Uterus (tissue), 4 donors: ENCODE data around the gene MCM5. TPM values are rescaled to one million over a fixed set of nuclear protein-coding genes. Genes with fewer than 3 reads are reported as not detected.

ENCODE experiments used
- DNase-seq, 2 donors: peaks; one replicate each; pipeline ENCODE4 v3.0.0-alpha.2; 2019 to 2020
- H3K27ac ChIP-seq, 2 donors: fragments of 200-600 bp; sonication (generic); 1 replicate in 1 of 2; 2 replicates in 1 of 2; pipeline ENCODE4 v1.5.1; 2016 to 2018
- H3K27me3 ChIP-seq, 2 donors: fragments of 200-600 bp; sonication (generic); one replicate each; pipeline ENCODE4 v1.5.1; 2018 to 2019; ENCODE audit warnings: control low read depth in 1 of 2
- H3K36me3 ChIP-seq, 2 donors: fragments of 200-600 bp; sonication (generic); one replicate each; pipeline ENCODE4 v1.5.1; 2019; ENCODE audit warnings: control low read depth in 1 of 2
- H3K4me1 ChIP-seq, 2 donors: fragments of 200-600 bp; sonication (generic); one replicate each; pipeline ENCODE4 v1.5.1; 2018 to 2019; ENCODE audit warnings: control low read depth in 1 of 2
- H3K4me3 ChIP-seq, 2 donors: fragments of 200-600 bp; sonication (generic); 1 replicate in 1 of 2; 2 replicates in 1 of 2; pipeline ENCODE4 v1.5.1; 2018 to 2019; ENCODE audit warnings: mild to moderate bottlenecking in 1 of 2
- H3K9me3 ChIP-seq, 2 donors: fragments of 200-600 bp; sonication (generic); one replicate each; pipeline ENCODE4 v1.5.1; 2019; ENCODE audit warnings: control low read depth in 1 of 2
- CTCF ChIP-seq, 4 experiments: fragments of 200-600 bp in 2 of 4; fragments of 450-650 bp in 2 of 4; sonication (generic) in 2 of 4; IDR thresholded peaks; one replicate each; pipeline ENCODE4 v1.5.1; 2016 to 2019; ENCODE audit warnings: antibody characterized with exemption in 4 of 4, mild to moderate bottlenecking in 2 of 4, moderate library complexity in 1 of 4
- POLR2A ChIP-seq, 2 donors: fragments of 450-650 bp; IDR thresholded peaks; one replicate each; pipeline ENCODE4 v1.6.1; 2016; ENCODE audit warnings: antibody characterized with exemption in 2 of 2, mild to moderate bottlenecking in 1 of 2, moderate library complexity in 1 of 2
- intact Hi-C: fragments of 100-400 bp; cut with DNase I; formaldehyde crosslinking; loops from one replicate; pipeline ENCODE4 v1.15.1; 2023; ENCODE audit warnings: low total_unique reads
- total RNA-seq, 4 donors: library from RNA; depleted of rRNA in 3 of 4; stranded (reverse); fragments of >200 nt in 3 of 4; gene quantifications; one replicate each; pipeline versions ENCODE4 v1.1.0 to v1.2.4, GENCODE V29; 2014 to 2023
- donor health status: DM: yes; HTN: yes; CAD: no.

The MCM5 gene
- total RNA-seq, 4 donors from 2014 or later = 15.9 to 60.6 (median 40.3) TPM

- Histone ChIP-seq H3K36me3 (no peaks in the 10 kb centered on the region), H3K4me3 (no peak overlapping the region)
- no peak for TF ChIP-seq POLR2A (IDR thresholded peaks at IDR 0.05)
- TF ChIP-seq CTCF (IDR thresholded peaks at IDR 0.05) = no peak
Measured at GRCh38 chr22:35450824-35451569, 51.1 kb downstream of the MCM5 start.

GRCh38 chr22:35451592-35451991, 51.7 kb downstream of the MCM5 start:
- no peaks in the 10 kb centered on the region for H3K36me3 ChIP-seq
- intact Hi-C loops = no loop called here
- no peak for DNase-seq
- TF ChIP-seq CTCF (IDR thresholded peaks at IDR 0.05) (no peak), POLR2A (IDR thresholded peaks at IDR 0.05) (no peak)
- no peak overlapping the region for H3K27ac ChIP-seq
- H3K4me1 ChIP-seq = peaks cover 0 to 5% of the 10 kb centered on the region in 2 donors
- no peaks in the 10 kb centered on the region for H3K9me3 ChIP-seq
- H3K4me3 ChIP-seq = no peak overlapping the region
- H3K27me3 ChIP-seq = no peaks in the 10 kb centered on the region

More at GRCh38 chr22:35450824-35451569, 51.1 kb downstream of the MCM5 start:
- Histone ChIP-seq H3K9me3 (no peaks in the 10 kb centered on the region), H3K4me1 (peaks cover 0 to 5% of the 10 kb centered on the region in 2 donors), H3K27ac (no peak overlapping the region), H3K27me3 (no peaks in the 10 kb centered on the region)
- intact Hi-C loops = no loop called here
- DNase-seq = no peak

- TF ChIP-seq CTCF (IDR thresholded peaks at IDR 0.05) = no peak
- TF ChIP-seq POLR2A (IDR thresholded peaks at IDR 0.05) = no peak
- H3K4me3 ChIP-seq = no peak overlapping the region
- no peak overlapping the region for H3K27ac ChIP-seq
- H3K27me3 ChIP-seq = no peaks in the 10 kb centered on the region
- no peaks in the 10 kb centered on the region for H3K36me3 ChIP-seq
- H3K9me3 ChIP-seq = no peaks in the 10 kb centered on the region
- no peaks in the 10 kb centered on the region for H3K4me1 ChIP-seq
- intact Hi-C loops = no loop called here
- no peak for DNase-seq
Measured at GRCh38 chr22:35452351-35452781, 52.4 kb downstream of the MCM5 start.

- no peaks in the 10 kb centered on the region for H3K27me3 ChIP-seq
- no peak overlapping the region for H3K27ac ChIP-seq
- TF ChIP-seq CTCF (IDR thresholded peaks at IDR 0.05) (no peak), POLR2A (IDR thresholded peaks at IDR 0.05) (no peak)
- no peak overlapping the region for H3K4me3 ChIP-seq
- H3K4me1 ChIP-seq = no peaks in the 10 kb centered on the region
- no peak for DNase-seq
- intact Hi-C loops = no loop called here
- no peaks in the 10 kb centered on the region for H3K36me3 ChIP-seq
- H3K9me3 ChIP-seq = no peaks in the 10 kb centered on the region
Measured at GRCh38 chr22:35452810-35453743, 53.1 kb downstream of the MCM5 start.
